K562 (cell line): ENCODE data around the gene SPINK9. TPM values are rescaled to one million over a fixed set of nuclear protein-coding genes. Genes with fewer than 3 reads are reported as not detected.

Experiments used
- ESRRB ChIP-seq: fragments of 250-450 bp; sonication (Bioruptor Pico); IDR thresholded peaks from 2 replicates; pipeline ENCODE4 v1.5.0; 2020; ENCODE audit warnings: mild to moderate bottlenecking, moderate library complexity, borderline replicate concordance
- HNRNPH1 ChIP-seq: fragments of 200-400 bp; formaldehyde crosslinking; optimal IDR thresholded peaks from 2 replicates; pipeline ENCODE3; 2017; ENCODE audit warnings: low read depth, mild to moderate bottlenecking, low read length, moderate library complexity
- HNRNPK ChIP-seq: fragments of 200-400 bp; formaldehyde crosslinking; IDR thresholded peaks from one replicate; pipeline ENCODE4 v1.6.1; 2018; ENCODE audit warnings: mild to moderate bottlenecking, low read depth, low read length; ENCODE audit not compliant: poor library complexity, severe bottlenecking
- KLF6 ChIP-seq: fragments of 250-450 bp; sonication (Bioruptor Pico); IDR thresholded peaks from 2 replicates; pipeline ENCODE4 v1.4.0; 2020; ENCODE audit warnings: mild to moderate bottlenecking, moderate library complexity, borderline replicate concordance
- PHTF2 ChIP-seq: fragments of 250-450 bp; sonication (Bioruptor Pico); IDR thresholded peaks from 2 replicates; pipeline ENCODE4 v1.5.0; 2021; ENCODE audit warnings: mild to moderate bottlenecking
- SMARCA5 ChIP-seq: fragments of 450-650 bp; IDR thresholded peaks from 2 replicates; pipeline ENCODE4 v1.6.1; 2016
- ZNF124 ChIP-seq: sonication (generic); formaldehyde crosslinking; IDR thresholded peaks from 2 replicates; pipeline ENCODE4 v1.8.1; 2022; ENCODE audit warnings: missing genetic modification reagents
- ZNF707 ChIP-seq: fragments of 250-450 bp; sonication (Bioruptor Pico); conservative IDR thresholded peaks from 2 replicates; pipeline ENCODE4 v1.8.0; 2022; ENCODE audit warnings: inconsistent platforms, mild to moderate bottlenecking, moderate library complexity
- polyA plus RNA-seq, 8 experiments: library from polyadenylated mRNA; depleted of rRNA in 4 of 8; stranded (reverse) in 5 of 8; unstranded in 3 of 8; fragments of >200 nt; fragmentation: Nextera tagmentation in 2 of 8; fragmentation: Illumina TruSeq in 1 of 8; extraction: Ambion mirVana in 2 of 8; extraction: Trizol in 1 of 8; gene quantifications; 2 replicates each; pipeline versions ENCODE4 v1.2.1 to v1.2.3, GENCODE V29; 2011 to 2014; ENCODE audit warnings: inconsistent platforms in 1 of 8, missing spikeins in 1 of 8
- total RNA-seq, 7 experiments: library from RNA; depleted of rRNA in 6 of 7; stranded (reverse); fragments of >200 nt in 6 of 7; fragmentation: Illumina TruSeq in 2 of 7; extraction: Trizol in 2 of 7; gene quantifications; 2 replicates each; pipeline versions ENCODE4 v1.2.1 to v1.2.3, GENCODE V29; 2011 to 2021; ENCODE audit warnings: low replicate concordance in 1 of 7
- TF ChIP-seq, protein P1 (sequence below), 2 experiments: fragments of 450-650 bp in 1 of 2; sonication (generic) in 1 of 2; formaldehyde crosslinking in 1 of 2; IDR thresholded peaks; 2 replicates each; pipeline versions ENCODE4 v1.7.1 to v1.9.0; 2016 to 2022; ENCODE audit warnings: inconsistent platforms in 1 of 2, mild to moderate bottlenecking in 1 of 2, missing genetic modification reagents in 1 of 2
- TF ChIP-seq, protein P2 (sequence below): fragments of 450-650 bp; IDR thresholded peaks from 2 replicates; pipeline ENCODE4 v1.6.1; 2017; ENCODE audit warnings: antibody characterized with exemption, mild to moderate bottlenecking
- TF ChIP-seq, protein P3 (sequence below), 2 experiments: fragments of 200-800 bp in 1 of 2; sonication (Bioruptor generic) in 1 of 2; sonication (generic) in 1 of 2; formaldehyde crosslinking in 1 of 2; IDR thresholded peaks in 1 of 2; conservative IDR thresholded peaks in 1 of 2; 2 replicates each; pipeline versions ENCODE4 v1.5.0 to v1.6.1; 2016 to 2020; ENCODE audit warnings: missing compliant biosample characterization in 1 of 2, missing genetic modification characterization in 1 of 2, missing genetic modification reagents in 1 of 2

The SPINK9 gene
- total and polyA plus RNA-seq, 9 of the 15 experiments (the other 6 are each of a cell fraction or from before 2014, with no cell fraction given): not detected

GRCh38 chr5:148383564-148384379 lies 48.4 kb downstream of the SPINK9 start, which contains the start of gene FBXO38 (continued):
- TF ChIP-seq, protein P1, sequence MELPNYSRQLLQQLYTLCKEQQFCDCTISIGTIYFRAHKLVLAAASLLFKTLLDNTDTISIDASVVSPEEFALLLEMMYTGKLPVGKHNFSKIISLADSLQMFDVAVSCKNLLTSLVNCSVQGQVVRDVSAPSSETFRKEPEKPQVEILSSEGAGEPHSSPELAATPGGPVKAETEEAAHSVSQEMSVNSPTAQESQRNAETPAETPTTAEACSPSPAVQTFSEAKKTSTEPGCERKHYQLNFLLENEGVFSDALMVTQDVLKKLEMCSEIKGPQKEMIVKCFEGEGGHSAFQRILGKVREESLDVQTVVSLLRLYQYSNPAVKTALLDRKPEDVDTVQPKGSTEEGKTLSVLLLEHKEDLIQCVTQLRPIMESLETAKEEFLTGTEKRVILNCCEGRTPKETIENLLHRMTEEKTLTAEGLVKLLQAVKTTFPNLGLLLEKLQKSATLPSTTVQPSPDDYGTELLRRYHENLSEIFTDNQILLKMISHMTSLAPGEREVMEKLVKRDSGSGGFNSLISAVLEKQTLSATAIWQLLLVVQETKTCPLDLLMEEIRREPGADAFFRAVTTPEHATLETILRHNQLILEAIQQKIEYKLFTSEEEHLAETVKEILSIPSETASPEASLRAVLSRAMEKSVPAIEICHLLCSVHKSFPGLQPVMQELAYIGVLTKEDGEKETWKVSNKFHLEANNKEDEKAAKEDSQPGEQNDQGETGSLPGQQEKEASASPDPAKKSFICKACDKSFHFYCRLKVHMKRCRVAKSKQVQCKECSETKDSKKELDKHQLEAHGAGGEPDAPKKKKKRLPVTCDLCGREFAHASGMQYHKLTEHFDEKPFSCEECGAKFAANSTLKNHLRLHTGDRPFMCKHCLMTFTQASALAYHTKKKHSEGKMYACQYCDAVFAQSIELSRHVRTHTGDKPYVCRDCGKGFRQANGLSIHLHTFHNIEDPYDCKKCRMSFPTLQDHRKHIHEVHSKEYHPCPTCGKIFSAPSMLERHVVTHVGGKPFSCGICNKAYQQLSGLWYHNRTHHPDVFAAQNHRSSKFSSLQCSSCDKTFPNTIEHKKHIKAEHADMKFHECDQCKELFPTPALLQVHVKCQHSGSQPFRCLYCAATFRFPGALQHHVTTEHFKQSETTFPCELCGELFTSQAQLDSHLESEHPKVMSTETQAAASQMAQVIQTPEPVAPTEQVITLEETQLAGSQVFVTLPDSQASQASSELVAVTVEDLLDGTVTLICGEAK (IDR thresholded peaks at IDR 0.05): peak; percentile 97
- TF ChIP-seq, protein P1 (CRISPR knock-in tag; IDR thresholded peaks at IDR 0.05): no peak
- TF ChIP-seq HNRNPK (no peak), PHTF2 (CRISPR knock-in tag) (no peak), ESRRB (CRISPR knock-in tag) (no peak), ZNF124 (CRISPR knock-in tag) (no peak), ZNF707 (CRISPR knock-in tag) (no peak), HNRNPH1 (no peak), KLF6 (CRISPR knock-in tag) (no peak), SMARCA5 (no peak)
- TF ChIP-seq, protein P2, sequence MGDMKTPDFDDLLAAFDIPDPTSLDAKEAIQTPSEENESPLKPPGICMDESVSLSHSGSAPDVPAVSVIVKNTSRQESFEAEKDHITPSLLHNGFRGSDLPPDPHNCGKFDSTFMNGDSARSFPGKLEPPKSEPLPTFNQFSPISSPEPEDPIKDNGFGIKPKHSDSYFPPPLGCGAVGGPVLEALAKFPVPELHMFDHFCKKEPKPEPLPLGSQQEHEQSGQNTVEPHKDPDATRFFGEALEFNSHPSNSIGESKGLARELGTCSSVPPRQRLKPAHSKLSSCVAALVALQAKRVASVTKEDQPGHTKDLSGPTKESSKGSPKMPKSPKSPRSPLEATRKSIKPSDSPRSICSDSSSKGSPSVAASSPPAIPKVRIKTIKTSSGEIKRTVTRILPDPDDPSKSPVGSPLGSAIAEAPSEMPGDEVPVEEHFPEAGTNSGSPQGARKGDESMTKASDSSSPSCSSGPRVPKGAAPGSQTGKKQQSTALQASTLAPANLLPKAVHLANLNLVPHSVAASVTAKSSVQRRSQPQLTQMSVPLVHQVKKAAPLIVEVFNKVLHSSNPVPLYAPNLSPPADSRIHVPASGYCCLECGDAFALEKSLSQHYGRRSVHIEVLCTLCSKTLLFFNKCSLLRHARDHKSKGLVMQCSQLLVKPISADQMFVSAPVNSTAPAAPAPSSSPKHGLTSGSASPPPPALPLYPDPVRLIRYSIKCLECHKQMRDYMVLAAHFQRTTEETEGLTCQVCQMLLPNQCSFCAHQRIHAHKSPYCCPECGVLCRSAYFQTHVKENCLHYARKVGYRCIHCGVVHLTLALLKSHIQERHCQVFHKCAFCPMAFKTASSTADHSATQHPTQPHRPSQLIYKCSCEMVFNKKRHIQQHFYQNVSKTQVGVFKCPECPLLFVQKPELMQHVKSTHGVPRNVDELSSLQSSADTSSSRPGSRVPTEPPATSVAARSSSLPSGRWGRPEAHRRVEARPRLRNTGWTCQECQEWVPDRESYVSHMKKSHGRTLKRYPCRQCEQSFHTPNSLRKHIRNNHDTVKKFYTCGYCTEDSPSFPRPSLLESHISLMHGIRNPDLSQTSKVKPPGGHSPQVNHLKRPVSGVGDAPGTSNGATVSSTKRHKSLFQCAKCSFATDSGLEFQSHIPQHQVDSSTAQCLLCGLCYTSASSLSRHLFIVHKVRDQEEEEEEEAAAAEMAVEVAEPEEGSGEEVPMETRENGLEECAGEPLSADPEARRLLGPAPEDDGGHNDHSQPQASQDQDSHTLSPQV: no peak
- TF ChIP-seq, protein P3, sequence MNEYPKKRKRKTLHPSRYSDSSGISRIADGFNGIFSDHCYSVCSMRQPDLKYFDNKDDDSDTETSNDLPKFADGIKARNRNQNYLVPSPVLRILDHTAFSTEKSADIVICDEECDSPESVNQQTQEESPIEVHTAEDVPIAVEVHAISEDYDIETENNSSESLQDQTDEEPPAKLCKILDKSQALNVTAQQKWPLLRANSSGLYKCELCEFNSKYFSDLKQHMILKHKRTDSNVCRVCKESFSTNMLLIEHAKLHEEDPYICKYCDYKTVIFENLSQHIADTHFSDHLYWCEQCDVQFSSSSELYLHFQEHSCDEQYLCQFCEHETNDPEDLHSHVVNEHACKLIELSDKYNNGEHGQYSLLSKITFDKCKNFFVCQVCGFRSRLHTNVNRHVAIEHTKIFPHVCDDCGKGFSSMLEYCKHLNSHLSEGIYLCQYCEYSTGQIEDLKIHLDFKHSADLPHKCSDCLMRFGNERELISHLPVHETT (CRISPR knock-in tag; conservative IDR thresholded peaks at IDR 0.05 in 1 of 2, IDR thresholded peaks at IDR 0.05 in 1 of 2): peak in 1 of 2 experiments; percentile 84; a peak in 2 of 4 replicates
